ENCODE data around the gene TMEM81.

TMEM81 gene

DNA sequence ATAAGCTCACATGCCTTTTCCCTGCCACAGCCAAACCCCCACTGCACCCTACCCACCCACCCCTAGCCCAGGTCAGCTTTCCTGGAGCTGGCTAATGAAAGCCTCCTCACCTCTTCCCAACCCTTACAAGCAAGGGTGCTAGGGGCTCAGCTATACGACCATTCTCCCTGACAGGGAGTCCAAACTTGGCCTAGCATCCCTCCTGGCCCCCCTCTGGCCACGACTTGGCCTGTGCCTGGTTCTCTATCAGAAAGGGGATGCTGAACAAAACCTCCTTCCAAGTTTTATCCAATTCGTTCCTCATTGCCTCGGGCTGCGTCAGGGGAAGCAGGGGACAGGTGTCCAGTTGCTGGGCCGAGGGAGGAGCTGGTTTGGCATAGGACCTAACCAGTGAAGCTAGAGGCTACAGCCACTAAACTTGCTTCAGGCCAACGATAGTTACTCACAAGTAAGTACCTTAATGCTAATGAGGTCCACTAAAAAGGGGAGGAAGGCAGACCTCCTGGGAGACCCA lies 8.6 kb downstream of the TMEM81 start:
- no peak for DNase-seq

DNA sequence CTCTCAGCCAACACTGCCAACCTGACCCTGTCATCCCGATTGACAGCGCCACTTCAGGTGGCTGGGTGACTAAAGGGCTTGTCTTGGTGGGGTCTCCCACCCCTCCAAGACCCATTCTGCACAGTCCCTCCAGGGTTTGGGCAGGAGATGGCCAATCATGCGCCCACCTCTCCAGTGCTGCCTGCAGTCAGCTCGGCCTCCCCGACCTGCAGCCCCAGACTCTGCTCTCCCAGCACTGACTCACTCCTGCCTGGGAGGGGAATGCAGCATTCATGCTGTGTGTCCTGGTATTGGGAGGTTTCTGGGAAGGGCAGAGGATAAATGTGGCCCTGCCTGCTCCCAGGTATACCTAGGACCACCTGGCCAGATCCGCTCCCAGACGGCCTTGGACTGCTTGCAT lies 9.7 kb downstream of the TMEM81 start:
- DNase-seq = no peak

DNA sequence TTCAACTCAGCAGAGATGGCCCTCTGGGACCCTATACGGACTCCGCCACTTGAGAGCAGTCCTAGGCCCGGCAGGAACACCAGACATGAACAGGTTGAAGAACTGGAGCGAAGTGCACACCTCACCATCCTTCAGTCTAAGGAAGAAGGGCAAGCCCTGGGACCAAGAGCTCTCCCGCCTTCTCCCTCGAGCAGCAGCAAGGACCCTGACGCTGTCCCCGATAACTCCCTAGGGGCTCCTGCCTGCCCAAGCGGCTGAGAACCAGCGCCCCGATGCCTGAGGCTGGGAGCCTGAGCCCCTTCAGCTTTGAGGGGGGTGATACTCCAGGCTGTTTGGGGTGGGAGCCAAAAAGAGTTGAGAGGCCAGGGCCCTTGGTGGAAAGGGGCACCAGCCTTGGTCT lies 10.2 kb downstream of the TMEM81 start:
- no peak for DNase-seq

DNA sequence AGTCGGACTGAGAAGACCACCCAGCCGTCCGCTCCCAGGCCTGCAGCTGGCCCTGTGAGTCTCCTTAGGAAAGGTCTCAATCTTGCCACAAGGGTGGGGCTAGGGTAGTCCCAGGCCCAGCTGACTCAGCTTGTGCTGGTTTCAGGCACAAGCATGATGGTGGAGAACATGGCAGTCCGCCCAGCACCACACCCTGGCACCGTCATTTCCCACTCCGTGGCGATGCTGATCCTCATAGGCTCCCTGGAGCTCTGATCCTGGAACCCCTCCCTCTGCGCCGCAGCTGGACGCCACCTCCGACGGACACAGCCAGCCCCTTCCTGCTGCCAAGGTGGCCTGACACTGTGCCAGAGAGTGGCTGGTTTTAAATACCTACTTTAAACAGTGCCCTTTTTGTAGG lies 10.7 kb downstream of the TMEM81 start:
- no peak for DNase-seq

DNA sequence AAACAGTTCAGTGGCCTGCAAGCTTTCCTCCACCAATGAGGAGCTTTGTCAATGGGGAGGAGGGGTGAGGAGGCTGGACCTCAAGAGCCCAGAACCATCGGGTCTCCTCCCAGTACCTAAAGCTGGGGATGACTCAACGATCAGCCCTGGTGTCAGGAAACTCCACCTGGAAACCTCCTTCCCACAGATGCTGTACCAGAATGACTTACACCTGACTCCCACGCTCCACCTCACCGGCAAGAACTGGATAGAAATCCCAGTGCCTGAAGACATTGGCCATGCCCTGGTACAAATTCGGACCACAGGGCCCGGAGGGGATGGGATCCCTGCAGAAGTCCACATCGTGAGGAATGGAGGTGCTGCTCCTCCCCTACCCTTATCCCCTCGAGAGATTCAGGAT lies 11.4 kb downstream of the TMEM81 start:
- no peak for DNase-seq

DNA sequence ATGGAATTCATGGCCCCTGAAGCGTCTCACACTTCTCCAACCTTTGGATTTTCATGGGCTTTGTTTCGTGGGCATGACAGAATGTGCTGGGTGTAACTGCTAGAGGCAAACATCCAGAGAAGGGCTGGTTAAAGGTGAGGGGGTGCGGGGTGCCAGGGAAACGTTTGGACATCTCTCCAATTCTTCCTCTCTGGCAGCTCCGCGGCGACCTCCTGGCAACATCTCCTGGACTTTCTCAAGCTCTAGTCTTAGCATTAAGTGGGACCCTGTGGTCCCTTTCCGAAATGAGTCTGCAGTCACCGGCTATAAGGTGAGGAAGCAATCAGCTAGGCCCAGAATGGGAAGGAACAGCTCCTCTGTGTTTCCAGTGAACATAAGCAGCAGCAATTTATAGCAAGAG lies 12.0 kb downstream of the TMEM81 start:
- no peak for DNase-seq

DNA sequence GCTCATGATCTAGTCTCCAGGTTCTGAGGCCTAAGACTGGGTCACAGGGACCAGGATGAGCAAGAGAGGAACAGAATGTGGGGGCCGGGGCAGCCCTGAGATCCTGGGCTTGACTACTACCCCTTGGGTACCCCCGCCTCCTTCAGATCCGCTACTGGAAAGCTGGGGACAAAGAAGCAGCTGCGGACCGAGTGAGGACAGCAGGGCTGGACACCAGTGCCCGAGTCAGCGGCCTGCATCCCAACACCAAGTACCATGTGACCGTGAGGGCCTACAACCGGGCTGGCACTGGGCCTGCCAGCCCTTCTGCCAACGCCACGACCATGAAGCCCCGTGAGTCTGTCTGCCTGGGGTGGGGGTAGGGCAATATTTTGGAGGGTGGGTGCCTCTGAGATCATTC lies 12.5 kb downstream of the TMEM81 start:
- DNase-seq = no peak

DNA sequence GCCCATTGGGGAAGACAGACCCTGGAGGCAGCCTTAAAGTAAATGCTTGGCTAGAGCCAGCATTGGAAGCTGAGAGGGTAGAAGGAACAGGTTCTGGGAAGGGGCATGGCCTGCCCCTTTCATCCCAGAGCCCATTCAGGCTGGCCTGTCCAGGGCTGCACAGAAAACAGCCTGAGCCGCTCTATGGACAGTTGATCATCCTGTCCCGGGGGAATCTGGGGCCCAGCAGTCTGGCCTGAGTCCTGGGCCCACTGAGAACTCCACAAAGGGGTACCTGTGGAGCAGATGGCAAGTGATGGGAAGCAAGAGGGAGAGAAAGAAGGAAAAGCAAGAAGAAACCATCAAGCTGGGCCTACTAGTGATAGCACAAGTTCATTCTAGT lies 13.2 kb downstream of the TMEM81 start:
- no peak for DNase-seq

DNA sequence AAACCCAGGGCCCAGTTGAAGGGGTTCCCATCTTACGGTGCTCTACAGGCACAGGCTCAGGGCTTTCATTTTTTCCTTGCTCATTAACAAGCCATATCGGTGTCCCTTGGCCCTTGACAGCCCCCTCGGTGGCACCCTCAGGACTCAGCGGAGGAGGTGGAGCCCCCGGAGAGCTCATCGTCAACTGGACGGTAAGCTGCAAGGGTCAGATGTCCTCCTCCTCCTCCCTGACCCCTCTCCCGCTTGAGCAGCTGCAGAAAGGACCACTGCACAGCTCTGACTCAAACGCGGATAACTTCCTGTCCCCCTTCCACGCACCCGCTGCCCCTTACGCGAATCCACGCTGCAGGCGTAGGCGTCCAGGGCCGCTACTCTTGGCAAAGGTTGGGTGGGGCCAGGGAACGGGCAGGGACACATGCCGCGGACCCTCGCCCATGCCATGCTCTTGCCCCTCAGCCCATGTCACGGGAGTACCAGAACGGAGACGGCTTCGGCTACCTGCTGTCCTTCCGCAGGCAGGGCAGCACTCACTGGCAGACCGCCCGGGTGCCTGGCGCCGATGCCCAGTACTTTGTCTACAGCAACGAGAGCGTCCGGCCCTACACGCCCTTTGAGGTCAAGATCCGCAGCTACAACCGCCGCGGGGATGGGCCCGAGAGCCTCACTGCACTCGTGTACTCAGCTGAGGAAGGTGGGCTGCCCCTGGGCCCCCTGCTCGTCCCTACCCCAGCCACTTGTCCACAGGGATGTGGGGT lies 14.7 kb downstream of the TMEM81 start:
- no peak for DNase-seq

DNA sequence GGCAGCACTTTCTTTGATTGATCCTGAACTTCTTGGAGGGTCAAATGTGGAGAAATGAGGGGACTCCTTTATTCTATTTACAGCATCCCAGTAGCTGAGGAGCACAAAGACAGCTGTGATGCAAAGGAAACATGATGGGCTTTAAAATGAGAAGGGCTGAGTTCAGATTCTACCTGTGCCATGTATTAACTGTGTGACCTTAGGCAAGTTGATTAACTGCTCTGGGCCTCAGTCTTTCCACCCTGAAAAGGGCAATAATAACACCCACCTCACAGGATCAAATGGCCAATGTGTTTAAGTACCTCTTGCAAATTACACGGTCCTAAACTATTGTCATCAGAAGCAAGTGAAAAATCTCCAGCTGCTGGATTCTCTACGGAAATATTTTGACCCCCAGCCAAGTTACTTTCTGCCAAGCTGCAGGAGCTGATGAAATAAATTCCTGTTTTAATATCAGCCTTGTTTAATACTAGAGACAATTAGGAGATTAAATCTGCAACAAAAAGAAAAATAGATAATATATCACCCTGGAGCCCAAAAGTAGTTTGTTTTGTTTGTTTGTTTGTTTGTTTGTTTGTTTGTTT lies 15.7 kb downstream of the TMEM81 start:
- DNase-seq = no peak

DNA sequence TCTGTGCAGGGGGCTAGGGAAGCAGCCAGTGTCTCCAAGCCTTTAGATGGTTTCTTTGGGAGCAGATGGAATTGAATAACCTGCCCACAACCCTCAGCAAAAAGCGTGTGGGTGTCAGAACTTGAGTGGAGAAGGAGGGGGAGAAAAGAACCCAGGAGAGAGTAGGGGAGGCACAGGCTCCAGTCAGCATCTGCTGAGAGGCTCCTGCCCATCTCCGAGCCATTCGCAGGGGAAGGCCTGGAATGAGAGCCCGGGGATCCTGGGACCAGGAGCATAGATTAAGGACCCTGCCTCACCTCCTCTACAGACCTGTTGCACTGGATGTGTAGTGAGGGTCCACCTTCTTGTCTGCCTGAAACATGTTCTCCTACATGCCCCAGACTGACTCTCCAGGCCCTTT lies 16.3 kb downstream of the TMEM81 start:
- no peak for DNase-seq

DNA sequence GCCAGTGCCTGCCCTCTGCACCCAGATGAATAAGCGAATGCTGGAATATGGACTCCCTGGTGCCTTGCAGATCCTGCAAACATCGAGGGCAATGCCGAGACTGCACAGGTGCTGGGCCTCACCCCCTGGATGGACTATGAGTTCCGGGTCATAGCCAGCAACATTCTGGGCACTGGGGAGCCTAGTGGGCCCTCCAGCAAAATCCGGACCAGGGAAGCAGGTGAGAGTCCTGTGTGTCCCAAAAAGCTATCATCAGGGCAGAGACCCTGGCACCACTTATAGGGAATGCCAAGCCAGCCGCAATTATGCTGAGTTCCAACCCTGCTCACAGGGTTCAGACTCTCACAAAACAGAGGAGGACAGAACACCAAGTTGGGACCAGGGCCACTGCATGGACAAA lies 17.2 kb downstream of the TMEM81 start:
- no peak for DNase-seq

DNA sequence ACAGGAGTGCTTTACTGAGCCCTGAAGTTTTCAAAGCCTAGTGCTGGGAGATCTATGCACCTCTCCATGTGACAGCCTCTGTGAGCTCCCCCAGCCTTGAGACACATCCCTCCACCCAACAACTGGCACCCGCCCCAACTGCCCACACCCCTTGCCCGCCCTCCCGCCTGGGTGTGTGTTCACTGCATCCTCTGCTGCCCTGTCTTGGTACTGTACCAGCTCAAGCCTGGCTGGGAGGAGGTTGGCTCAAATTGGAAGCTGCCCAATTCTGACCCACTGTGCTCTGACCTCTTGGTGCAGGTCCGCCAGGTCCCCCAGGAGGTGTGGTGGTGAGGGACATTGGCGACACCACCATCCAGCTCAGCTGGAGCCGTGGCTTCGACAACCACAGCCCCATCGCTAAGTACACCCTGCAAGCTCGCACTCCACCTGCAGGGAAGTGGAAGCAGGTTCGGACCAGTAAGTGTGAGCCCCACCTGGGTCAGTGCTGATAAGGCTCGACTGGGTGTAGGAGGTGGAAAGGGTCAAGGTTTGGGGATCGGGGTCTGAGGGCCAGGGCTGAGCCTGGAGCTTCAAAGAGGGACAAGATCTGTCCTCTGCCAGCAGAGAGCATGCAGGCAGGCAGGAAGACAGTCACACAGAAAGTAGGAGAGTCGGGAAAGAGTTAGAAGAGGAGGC lies 18.0 kb downstream of the TMEM81 start:
- DNase-seq = no peak

DNA sequence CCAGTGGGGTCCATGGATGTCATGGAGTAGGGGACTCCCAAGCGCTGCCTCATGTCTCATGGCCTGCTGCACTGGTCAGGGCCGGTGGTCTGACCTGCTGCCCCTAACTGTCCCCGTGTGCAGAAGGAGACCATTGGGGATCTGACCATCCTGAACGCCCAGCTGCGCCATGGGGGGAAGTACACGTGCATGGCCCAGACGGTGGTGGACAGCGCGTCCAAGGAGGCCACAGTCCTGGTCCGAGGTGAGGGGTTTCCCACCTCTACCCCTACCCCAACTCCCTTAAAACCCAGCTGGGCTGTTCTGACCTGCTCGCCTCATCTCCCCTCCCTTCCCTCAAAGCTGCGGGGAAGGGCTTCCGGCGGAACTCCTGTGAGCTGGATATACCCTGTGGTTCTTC lies 18.6 kb downstream of the TMEM81 start:
- DNase-seq = no peak

DNA sequence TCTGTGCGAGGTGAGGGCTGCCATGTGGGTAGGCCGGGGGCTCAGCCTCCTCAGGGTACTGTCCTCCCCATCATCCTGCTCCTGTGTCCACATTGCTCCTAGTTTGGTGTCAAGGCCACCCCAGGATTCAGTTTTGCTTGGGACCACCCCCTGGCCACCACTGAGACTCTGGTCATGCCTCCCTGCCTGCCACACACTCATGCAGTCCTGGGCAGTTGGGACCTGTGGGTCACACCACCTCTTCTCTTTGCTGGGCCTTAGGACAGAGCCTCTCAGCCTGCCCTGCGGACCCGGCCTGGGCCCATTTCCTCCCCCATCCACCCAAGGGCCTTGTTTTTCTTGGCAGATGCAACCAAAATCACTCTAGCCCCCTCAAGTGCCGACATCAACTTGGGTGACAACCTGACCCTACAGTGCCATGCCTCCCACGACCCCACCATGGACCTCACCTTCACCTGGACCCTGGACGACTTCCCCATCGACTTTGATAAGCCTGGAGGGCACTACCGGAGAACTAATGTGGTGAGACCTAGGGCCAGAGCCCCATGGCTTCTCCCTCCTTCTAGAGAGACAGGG lies 19.4 kb downstream of the TMEM81 start:
- DNase-seq = no peak

DNA sequence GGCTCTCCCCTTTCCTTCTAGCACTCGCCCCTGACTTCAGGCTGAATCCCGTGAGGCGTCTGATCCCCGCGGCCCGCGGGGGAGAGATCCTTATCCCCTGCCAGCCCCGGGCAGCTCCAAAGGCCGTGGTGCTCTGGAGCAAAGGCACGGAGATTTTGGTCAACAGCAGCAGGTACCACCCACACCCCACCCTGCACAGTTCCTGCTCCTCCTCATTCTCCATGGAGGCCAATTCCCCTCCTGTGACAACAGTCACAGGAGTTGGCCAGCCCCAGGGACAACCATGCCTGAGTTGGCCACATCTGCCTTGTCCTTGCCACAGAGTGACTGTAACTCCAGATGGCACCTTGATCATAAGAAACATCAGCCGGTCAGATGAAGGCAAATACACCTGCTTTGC lies 20.0 kb downstream of the TMEM81 start:
- DNase-seq = no peak

DNA sequence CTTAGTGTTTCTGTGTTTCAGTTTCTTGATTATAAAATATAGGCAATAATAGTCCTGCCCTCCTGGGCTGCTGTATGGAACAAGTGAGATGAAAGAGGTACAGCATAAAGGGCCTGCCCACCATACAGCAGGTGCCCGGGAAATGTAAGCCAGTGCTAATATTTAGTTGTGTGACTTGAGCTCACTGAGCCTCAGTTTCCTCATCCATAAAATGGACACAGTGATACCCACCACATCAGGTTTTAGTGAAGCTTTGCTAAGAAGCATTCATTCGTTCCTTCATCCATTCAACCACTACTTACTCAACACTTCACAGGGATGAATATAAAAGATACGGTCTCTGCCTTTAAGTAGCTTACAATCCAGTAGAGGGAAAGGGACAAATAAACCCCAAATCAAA lies 21.4 kb downstream of the TMEM81 start:
- no peak for DNase-seq

DNA sequence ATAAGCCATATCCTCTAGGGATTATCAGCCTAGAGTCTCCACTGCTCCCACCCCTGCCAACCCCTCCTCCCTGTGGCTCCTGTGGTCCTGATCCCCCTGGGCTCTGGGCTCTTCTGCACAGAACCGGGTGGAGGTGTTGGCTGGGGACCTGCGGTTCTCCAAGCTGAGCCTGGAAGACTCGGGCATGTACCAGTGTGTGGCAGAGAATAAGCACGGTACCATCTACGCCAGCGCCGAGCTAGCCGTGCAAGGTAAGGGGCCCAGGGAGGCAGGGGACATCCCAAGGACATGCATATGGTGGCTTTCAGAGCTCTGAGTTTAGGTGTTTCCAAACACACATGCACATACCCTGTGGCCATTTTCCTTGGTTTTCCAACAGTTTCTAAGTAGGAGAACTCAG lies 21.9 kb downstream of the TMEM81 start:
- DNase-seq = no peak

DNA sequence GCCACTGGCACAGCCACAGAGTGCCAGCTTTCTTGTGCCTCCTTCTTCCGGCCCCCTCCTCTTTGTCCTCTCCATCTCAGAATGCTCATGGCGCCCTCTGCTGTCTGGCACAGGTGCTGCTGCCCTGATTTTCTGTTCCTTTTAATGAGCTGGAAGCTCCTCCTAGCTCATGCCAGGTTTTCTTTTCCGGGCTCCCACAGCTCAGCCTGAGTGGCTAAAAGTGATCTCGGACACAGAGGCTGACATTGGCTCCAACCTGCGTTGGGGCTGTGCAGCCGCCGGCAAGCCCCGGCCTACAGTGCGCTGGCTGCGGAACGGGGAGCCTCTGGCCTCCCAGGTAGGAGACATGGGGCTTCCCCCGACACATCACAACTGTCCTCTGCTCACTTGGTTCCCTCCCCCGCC lies 22.6 kb downstream of the TMEM81 start:
- DNase-seq = peak; percentile 74

DNA sequence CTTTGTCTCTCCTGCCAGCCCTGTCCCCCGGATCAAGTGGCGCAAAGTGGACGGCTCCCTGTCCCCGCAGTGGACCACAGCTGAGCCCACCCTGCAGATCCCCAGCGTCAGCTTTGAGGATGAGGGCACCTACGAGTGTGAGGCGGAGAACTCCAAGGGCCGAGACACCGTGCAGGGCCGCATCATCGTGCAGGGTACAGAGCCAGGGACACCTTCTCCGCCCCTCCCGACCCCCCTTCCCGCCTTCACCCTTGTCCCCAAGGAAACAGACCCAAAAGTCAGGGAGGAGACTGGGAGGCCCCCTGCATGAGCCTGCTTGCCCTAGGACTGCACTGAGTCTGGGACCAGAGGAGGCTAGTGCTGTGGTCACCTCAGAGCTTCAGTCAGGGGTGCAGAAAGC lies 23.0 kb downstream of the TMEM81 start:
- no peak for DNase-seq

DNA sequence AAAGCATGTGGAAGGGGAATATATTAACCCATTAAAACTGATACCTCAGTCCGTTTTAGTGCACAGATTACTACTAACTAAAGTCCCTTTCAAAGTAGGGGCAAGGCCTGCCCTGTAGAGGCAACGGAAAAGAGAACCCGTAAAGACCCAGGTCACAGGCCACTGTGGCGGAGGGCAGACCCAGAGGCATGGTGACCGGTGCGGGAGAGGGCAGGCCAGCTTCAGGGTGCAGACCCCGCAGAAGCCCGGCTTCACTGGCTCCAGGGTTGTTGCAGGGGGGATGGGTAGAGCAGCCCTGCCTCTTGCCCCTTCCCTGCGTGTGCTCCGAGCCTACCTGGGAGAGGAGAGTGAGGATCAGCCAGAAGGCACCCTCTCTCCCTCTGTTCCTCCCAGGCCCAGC lies 23.5 kb downstream of the TMEM81 start:
- DNase-seq = no peak

DNA sequence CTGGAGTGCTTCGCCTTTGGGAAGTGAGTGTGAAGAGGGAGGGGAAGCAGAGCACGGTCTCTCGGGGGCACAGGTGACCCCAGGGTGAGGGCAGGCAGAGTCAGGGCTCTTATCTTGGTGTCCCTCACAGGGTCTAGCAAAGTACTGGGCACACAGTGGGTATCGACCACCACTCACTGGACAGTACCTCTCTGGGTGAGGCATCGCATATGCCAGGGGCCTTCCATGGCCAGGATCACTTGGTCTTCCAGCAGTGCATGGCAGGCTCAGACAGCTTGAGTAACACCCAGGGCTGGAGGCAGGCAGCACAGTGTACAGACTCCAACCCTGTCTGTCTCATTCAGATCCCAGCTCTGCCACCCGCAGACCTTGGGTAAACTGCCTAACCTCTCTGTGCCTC lies 24.6 kb downstream of the TMEM81 start:
- DNase-seq = no peak

DNA sequence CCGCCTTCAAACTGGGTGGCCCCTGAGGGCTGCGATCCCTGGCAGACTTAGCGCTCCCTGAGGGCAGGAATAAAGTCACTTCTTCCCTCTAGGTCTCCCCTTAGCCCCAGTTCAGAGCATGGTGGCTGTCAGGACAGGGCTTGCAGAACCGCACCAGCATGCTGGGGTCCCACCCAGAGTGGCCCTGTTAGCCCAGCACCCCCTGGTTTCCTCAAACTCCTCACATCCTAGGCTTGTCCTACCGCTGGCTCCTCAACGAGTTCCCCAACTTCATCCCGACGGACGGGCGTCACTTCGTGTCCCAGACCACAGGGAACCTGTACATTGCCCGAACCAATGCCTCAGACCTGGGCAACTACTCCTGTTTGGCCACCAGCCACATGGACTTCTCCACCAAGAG lies 25.4 kb downstream of the TMEM81 start:
- DNase-seq = no peak

Data from activated CD4-positive, alpha-beta T cell treated with anti-CD3 and anti-CD28 coated beads, Interleukin-2, amount 50 U/mL, for 1 hour (primary cell).